GM21515 (cell line): Measurements from ENCODE around the gene TBC1D4.
A peak's percentile ranks its signal among the peaks of the same experiment; 100 is the strongest.

Experiments used
- ATAC-seq: cut with Tn5 transposase; IDR thresholded peaks from one replicate; pipeline ENCODE4 v1.9.1; 2021; ENCODE audit not compliant: unreplicated experiment

TBC1D4 gene, protein sequence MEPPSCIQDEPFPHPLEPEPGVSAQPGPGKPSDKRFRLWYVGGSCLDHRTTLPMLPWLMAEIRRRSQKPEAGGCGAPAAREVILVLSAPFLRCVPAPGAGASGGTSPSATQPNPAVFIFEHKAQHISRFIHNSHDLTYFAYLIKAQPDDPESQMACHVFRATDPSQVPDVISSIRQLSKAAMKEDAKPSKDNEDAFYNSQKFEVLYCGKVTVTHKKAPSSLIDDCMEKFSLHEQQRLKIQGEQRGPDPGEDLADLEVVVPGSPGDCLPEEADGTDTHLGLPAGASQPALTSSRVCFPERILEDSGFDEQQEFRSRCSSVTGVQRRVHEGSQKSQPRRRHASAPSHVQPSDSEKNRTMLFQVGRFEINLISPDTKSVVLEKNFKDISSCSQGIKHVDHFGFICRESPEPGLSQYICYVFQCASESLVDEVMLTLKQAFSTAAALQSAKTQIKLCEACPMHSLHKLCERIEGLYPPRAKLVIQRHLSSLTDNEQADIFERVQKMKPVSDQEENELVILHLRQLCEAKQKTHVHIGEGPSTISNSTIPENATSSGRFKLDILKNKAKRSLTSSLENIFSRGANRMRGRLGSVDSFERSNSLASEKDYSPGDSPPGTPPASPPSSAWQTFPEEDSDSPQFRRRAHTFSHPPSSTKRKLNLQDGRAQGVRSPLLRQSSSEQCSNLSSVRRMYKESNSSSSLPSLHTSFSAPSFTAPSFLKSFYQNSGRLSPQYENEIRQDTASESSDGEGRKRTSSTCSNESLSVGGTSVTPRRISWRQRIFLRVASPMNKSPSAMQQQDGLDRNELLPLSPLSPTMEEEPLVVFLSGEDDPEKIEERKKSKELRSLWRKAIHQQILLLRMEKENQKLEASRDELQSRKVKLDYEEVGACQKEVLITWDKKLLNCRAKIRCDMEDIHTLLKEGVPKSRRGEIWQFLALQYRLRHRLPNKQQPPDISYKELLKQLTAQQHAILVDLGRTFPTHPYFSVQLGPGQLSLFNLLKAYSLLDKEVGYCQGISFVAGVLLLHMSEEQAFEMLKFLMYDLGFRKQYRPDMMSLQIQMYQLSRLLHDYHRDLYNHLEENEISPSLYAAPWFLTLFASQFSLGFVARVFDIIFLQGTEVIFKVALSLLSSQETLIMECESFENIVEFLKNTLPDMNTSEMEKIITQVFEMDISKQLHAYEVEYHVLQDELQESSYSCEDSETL (N-terminal part only)

DNA sequence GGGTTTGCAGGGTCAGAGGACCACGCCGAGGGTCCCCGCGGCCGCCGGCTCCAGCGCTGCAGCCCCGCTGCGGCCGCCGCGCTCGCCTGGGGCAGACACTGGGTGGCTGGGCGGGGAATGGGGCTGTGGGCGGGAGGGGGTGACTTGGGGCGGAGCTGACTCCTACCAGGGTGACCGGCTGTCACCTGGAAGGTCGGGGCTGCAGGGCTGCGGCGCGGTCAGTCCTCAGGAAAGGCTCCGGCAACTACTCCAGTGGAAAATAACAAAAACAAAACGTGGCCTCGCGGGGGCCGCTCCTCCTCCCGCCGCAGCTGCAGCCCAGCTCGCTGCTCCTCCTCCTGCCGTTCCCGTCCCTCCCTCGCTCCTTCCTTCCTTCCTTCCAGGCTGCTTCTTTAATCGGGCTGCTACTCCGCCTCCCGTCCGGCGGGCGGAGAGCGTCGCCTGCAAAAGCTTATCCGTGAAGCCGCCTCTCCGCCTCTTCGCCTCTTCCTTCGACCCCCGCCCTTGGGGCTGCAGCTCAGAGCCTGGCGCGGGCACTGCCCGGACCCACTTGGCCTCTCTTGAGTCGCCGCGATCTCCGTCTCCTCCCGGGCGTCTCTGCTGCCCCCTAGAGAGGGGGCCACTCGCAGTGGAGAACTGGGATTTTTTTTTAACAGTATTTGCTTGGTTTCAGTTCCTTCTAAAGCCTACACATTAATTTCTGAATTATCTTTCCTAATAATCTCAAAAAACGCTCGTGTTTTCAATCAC lies at the start of gene TBC1D4:
TSS of gene TBC1D4 (minus strand) at position 100 of the 750 bp plus-strand sequence. CDS start 402 bp downstream, outside the sequence.
- ATAC-seq = peak; percentile 74

DNA sequence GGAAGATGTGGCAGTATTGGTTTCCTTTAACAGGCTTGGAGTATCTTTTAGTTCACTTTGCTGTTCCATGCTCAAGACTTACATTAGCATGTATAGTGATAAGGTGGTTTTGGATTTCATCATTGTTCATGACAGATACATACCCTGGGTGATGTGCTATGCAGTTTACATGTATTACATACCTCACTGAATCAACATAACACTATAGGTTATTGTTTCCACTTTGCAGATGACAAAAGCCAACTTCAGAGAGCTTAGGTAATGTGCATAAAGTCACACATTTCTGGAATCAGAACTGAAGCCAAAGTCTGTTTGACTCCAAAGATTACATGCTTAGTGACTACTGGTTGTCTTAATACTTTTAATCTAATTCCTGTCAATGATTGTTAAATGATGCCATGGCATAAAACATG lies 48.6 kb upstream of the TBC1D4 start:
- ATAC-seq = no peak

GRCh38 chr13:75521956-75522355 lies 40.0 kb upstream of the TBC1D4 start:
- no peak for ATAC-seq

DNA sequence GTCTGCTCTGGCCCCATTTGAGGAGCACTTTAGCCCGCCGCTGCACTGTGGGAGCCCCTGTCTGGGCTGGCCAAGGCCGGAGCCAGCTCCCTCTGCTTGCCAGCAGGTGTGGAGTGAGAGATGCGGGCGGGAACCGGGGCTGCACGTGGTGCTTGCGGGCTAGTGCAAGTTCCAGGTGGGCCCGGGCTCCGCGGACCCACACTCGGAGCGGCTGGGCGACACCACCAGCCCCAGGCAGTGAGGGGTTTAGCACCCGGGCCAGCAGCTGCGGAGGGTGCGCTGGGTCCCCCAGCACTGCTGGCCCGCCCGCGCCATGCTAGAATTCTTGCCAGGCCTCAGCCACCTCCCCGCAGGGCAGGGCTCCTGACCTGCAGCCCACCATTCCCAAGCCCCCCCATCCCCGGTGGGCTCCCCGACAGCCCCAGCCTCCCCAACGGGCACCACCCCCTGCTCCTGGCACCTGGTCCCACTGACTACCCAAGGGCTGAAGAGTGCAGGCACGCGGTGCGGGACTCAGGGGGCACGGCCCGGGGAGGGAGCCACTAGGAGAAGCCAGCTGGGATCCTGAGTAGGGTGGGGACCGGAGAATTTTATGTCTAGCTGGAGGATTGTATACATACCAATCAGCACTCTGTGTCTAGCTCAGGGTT lies 36.6 kb upstream of the TBC1D4 start:
- no peak for ATAC-seq

GRCh38 chr13:75514080-75514995 lies 32.4 kb upstream of the TBC1D4 start:
- no peak for ATAC-seq

GRCh38 chr13:75513271-75513670 lies 31.3 kb upstream of the TBC1D4 start:
- no peak for ATAC-seq

DNA sequence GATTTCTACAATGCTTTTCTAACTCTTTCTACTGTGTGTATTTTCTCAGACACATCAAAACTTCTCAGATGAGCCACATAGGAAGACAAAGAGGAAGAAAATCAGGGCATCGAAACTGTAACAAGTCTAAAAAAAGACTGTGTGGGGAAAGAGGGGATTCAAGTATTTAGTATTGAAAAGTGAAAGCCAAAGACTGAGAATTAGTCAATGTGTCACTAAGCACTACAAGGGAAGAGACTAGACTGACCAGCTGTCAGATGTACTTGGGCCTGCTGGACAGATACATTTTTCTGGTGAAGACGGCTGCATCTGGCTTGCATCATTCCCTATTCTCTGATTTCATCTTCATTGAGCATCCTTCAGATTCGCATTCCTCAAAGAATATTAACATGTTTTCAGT lies 30.3 kb upstream of the TBC1D4 start:
- peak; percentile 91 for ATAC-seq

DNA sequence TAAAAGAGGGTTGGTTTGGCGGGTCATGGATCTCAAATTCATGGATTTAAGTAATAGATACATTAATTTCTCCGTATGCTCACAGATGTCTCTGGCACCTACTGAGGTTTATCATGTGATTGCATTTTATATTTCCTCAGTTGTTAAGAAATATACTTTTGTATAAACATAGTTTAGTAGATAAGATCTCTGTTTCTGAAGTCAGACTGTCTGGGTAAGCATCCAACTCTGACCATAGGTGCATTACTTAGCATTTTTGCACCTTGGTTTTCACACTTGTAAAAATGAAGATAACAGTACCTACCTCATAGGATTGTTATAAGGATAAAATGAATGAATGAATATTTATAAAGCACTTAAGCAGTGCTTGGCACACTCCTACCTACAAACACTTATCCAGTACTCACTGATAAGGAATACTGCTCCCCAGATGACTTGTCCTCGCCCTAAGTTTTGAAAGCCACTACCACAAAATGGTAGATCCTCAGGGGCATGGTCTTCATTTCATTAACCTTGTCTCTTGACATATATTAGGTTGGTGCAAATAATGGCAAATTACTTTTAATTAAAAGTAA lies 29.2 kb upstream of the TBC1D4 start:
- no peak for ATAC-seq

GRCh38 chr13:75508002-75508548 lies 26.1 kb upstream of the TBC1D4 start:
- ATAC-seq = no peak

- no peak for ATAC-seq
Measured at GRCh38 chr13:75507027-75508001, 25.3 kb upstream of the TBC1D4 start.

GRCh38 chr13:75506018-75506417 lies 24.0 kb upstream of the TBC1D4 start:
- ATAC-seq = no peak

- ATAC-seq = no peak
Measured at GRCh38 chr13:75505327-75505726, 23.4 kb upstream of the TBC1D4 start.

- ATAC-seq = no peak
Measured at GRCh38 chr13:75495938-75496337, 14.0 kb upstream of the TBC1D4 start.

DNA sequence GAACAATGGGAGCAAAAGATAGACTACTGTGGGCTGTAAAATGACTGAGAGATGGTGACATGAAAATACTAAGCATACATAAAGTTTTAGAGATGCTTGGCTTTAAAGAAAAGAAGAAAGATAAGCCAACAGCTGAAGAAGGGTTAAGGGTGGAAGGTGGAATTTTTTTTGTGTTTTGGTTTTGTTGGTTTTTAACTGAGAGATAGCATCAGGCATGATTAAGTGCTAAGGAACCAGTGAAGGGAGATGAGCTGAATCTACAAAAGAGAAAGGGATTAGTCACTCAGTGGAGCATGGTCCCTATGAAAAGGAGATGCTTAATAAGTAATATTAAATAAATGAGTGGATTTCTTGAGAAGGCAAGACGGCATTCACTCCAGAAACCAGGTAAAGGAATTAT lies 12.5 kb upstream of the TBC1D4 start:
- ATAC-seq = no peak

DNA sequence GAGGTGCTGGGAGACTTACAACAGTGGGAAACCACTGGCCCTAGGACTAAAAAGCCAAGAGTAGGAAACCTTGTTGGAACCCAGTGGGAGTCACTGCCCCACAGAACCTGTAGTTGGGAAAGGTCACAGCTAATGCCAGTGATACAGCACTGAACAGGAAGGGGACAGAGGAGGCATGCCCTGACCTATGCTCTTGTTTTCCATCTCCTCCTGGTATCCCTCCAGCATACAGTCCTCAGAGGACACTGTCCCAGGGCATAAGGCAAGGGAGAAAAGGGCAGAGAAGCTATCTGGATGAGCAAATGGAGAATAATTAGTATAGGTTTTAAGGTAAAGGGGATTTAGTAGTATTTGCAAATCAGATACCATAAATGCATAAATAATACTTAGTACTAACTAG lies 11.2 kb upstream of the TBC1D4 start:
- no peak for ATAC-seq

DNA sequence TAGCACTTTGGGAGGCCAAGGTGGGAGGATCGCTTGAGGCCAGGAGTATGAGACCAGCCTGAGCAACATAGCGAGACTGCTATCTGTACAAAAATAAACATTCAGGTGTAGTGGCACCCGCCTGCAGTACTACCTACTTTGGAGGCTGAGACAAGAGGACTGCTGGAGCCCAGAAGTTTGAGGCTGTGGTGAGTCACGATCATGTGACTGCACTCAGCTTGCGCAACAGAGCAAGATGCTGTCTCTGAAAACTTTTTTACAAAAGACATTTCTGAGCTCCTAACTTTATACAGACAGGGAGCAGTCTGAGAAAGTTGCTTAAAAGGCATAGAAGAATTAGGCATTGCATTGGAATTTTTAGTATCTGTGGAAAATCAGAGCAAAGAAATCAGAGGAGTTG lies 10.4 kb upstream of the TBC1D4 start:
- no peak for ATAC-seq

- no peak for ATAC-seq
Measured at GRCh38 chr13:75491376-75491775, 9.4 kb upstream of the TBC1D4 start.
